ENCODE results near the gene PGAP3.

PGAP3 gene

GRCh38 chr17:39651923-39652586 is 35.8 kb downstream of the PGAP3 start:
- no peak for ATAC-seq
- no peak for TF ChIP-seq ZFP3 (CRISPR knock-in tag; IDR thresholded peaks at IDR 0.05)

- no peak for TF ChIP-seq BACH2 (CRISPR knock-in tag; IDR thresholded peaks at IDR 0.05; ENCODE audit: borderline replicate concordance)
- TF ChIP-seq ZFP3 (CRISPR knock-in tag; IDR thresholded peaks at IDR 0.05) = no peak
- no peak for TF ChIP-seq ZFP30 (CRISPR knock-in tag; IDR thresholded peaks at IDR 0.05)
- TF ChIP-seq PATZ1 (CRISPR knock-in tag; IDR thresholded peaks at IDR 0.05; ENCODE audit: borderline replicate concordance) = no peak
- no peak for ATAC-seq
Measured at GRCh38 chr17:39650121-39650579, 37.7 kb downstream of the PGAP3 start.

GRCh38 chr17:39648616-39649366 is 39.1 kb downstream of the PGAP3 start:
- no peak for ATAC-seq

DNA sequence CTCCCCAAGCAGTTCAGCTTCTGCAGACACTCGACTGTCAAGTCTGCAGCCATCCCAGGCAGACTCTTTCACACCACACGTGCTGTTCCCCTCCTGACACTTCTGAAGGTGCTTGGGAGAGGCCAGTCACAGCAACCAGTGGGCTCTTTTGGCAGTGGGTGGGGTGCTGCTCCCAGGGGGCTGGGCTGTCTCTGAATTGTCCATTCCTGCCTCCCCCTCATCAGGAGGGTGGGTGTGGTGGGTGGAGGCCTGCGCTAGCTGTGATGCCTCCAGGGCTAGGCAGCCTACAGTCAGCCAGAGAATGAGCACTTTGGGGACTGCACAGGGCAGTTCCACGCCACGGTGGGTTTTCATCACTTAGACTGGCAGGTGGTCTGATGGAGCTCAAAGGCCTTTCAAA is 40.6 kb downstream of the PGAP3 start:
- TF ChIP-seq TCF4 (CRISPR knock-in tag; IDR thresholded peaks at IDR 0.05; ENCODE audit: borderline replicate concordance) (no peak), PPARA (CRISPR knock-in tag; IDR thresholded peaks at IDR 0.05; ENCODE audit: borderline replicate concordance) (no peak), ZC3H10 (CRISPR knock-in tag; IDR thresholded peaks at IDR 0.05) (no peak), ZNF70 (CRISPR knock-in tag; IDR thresholded peaks at IDR 0.05) (no peak), ARNTL (CRISPR knock-in tag; IDR thresholded peaks at IDR 0.05; ENCODE audit: borderline replicate concordance, low read depth) (no peak), TOX (CRISPR knock-in tag; IDR thresholded peaks at IDR 0.05; ENCODE audit: borderline replicate concordance) (no peak), GLIS3 (CRISPR knock-in tag; IDR thresholded peaks at IDR 0.05) (no peak), ESRRG (CRISPR knock-in tag; IDR thresholded peaks at IDR 0.05) (no peak), CSDC2 (CRISPR knock-in tag; IDR thresholded peaks at IDR 0.05) (no peak)
- TF ChIP-seq, protein P1, sequence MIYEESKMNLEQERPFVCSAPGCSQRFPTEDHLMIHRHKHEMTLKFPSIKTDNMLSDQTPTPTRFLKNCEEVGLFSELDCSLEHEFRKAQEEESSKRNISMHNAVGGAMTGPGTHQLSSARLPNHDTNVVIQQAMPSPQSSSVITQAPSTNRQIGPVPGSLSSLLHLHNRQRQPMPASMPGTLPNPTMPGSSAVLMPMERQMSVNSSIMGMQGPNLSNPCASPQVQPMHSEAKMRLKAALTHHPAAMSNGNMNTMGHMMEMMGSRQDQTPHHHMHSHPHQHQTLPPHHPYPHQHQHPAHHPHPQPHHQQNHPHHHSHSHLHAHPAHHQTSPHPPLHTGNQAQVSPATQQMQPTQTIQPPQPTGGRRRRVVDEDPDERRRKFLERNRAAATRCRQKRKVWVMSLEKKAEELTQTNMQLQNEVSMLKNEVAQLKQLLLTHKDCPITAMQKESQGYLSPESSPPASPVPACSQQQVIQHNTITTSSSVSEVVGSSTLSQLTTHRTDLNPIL (CRISPR knock-in tag; IDR thresholded peaks at IDR 0.05; ENCODE audit: low read depth) = no peak
- TF ChIP-seq, protein P2, sequence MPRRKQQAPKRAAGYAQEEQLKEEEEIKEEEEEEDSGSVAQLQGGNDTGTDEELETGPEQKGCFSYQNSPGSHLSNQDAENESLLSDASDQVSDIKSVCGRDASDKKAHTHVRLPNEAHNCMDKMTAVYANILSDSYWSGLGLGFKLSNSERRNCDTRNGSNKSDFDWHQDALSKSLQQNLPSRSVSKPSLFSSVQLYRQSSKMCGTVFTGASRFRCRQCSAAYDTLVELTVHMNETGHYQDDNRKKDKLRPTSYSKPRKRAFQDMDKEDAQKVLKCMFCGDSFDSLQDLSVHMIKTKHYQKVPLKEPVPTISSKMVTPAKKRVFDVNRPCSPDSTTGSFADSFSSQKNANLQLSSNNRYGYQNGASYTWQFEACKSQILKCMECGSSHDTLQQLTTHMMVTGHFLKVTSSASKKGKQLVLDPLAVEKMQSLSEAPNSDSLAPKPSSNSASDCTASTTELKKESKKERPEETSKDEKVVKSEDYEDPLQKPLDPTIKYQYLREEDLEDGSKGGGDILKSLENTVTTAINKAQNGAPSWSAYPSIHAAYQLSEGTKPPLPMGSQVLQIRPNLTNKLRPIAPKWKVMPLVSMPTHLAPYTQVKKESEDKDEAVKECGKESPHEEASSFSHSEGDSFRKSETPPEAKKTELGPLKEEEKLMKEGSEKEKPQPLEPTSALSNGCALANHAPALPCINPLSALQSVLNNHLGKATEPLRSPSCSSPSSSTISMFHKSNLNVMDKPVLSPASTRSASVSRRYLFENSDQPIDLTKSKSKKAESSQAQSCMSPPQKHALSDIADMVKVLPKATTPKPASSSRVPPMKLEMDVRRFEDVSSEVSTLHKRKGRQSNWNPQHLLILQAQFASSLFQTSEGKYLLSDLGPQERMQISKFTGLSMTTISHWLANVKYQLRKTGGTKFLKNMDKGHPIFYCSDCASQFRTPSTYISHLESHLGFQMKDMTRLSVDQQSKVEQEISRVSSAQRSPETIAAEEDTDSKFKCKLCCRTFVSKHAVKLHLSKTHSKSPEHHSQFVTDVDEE (CRISPR knock-in tag; IDR thresholded peaks at IDR 0.05) = no peak
- no peak for ATAC-seq

More at GRCh38 chr17:39648616-39649366, 39.1 kb downstream of the PGAP3 start:
- TF ChIP-seq TCF4 (CRISPR knock-in tag; IDR thresholded peaks at IDR 0.05; ENCODE audit: borderline replicate concordance) = no peak
- TF ChIP-seq, protein P2 (CRISPR knock-in tag; IDR thresholded peaks at IDR 0.05) = no peak
- TF ChIP-seq ZNF565 (CRISPR knock-in tag; conservative IDR thresholded peaks at IDR 0.05; ENCODE audit: low read depth) = no peak

Measured in SK-N-SH treated with all-trans-retinoic acid at 6 μM for 48 hours (cell line).